ENCODE measurements around the gene AHI1. TPM values are rescaled to one million over a fixed set of nuclear protein-coding genes. Genes with fewer than 3 reads are reported as not detected.

Gene AHI1
- total and polyA plus RNA-seq, 2 of the 13 experiments (the other 11 are each of a cell fraction or from before 2014, with no cell fraction given), result 7.2 to 18.6 TPM

GRCh38 chr6:135522965-135523692, 25.6 kb upstream of the AHI1 start (continued):
- TF ChIP-seq ZNF275 (CRISPR knock-in tag; IDR thresholded peaks at IDR 0.05; ENCODE audit: borderline replicate concordance) (no peak), ZNF317 (CRISPR knock-in tag; IDR thresholded peaks at IDR 0.05) (no peak), MLLT10 (CRISPR knock-in tag; IDR thresholded peaks at IDR 0.05) (no peak), PRDM10 (CRISPR knock-in tag; IDR thresholded peaks at IDR 0.05; ENCODE audit: low read depth) (no peak), NFE2L1 (CRISPR knock-in tag; IDR thresholded peaks at IDR 0.05; ENCODE audit: borderline replicate concordance) (no peak), ZNF710 (CRISPR knock-in tag; IDR thresholded peaks at IDR 0.05; ENCODE audit: borderline replicate concordance) (no peak), SRF (IDR thresholded peaks at IDR 0.05; ENCODE audit: low read depth, low read length) (no peak), RARG (CRISPR knock-in tag; IDR thresholded peaks at IDR 0.05; ENCODE audit: low read depth) (no peak), ZNF501 (CRISPR knock-in tag; IDR thresholded peaks at IDR 0.05) (no peak), TEAD3 (CRISPR knock-in tag; optimal IDR thresholded peaks at IDR 0.05; ENCODE audit: borderline replicate concordance) (no peak), PCBP1 (IDR thresholded peaks at IDR 0.05; ENCODE audit: borderline replicate concordance, low read depth, low read length) (no peak), RAD21 (CRISPR knock-in tag; IDR thresholded peaks at IDR 0.05) (no peak), SRY (CRISPR knock-in tag; IDR thresholded peaks at IDR 0.05) (no peak), HMGXB3 (CRISPR knock-in tag; IDR thresholded peaks at IDR 0.05; ENCODE audit: borderline replicate concordance) (no peak), ZNF800 (CRISPR knock-in tag; IDR thresholded peaks at IDR 0.05) (no peak)
